Activated CD4-positive, alpha-beta T cell treated with anti-CD3 and anti-CD28 coated beads, Interleukin-2, amount 10 ng/mL, durations not matched to agents 24 days and 14 days (primary cell): ENCODE measurements around the gene OS9. TPM values are rescaled to one million over a fixed set of nuclear protein-coding genes. Genes with fewer than 3 reads are reported as not detected.
"Not testable (repeated sequence)": the region's sequence is repeated elsewhere in the genome, so short reads cannot be mapped to it uniquely, and the experiment has no call there.

Experiments used
- DNase-seq: peaks from one replicate; pipeline ENCODE4 v3.0.0; 2022
- H3K27ac Mint-ChIP-seq: one replicate; pipeline ENCODE4 v1.8.0; 2022; ENCODE audit warnings: mild to moderate bottlenecking, mixed read lengths
- H3K27me3 Mint-ChIP-seq: one replicate; pipeline ENCODE4 v1.8.0; 2022; ENCODE audit warnings: mixed read lengths
- H3K36me3 Mint-ChIP-seq: one replicate; pipeline ENCODE4 v1.8.0; 2022; ENCODE audit warnings: low read depth, mild to moderate bottlenecking, mixed read lengths
- H3K4me1 Mint-ChIP-seq: one replicate; pipeline ENCODE4 v1.8.0; 2021; ENCODE audit warnings: mixed read lengths
- H3K4me3 Mint-ChIP-seq: one replicate; pipeline ENCODE4 v1.8.0; 2022; ENCODE audit warnings: mild to moderate bottlenecking, moderate library complexity, mixed read lengths
- H3K9me3 Mint-ChIP-seq: one replicate; pipeline ENCODE4 v1.8.0; 2021; ENCODE audit warnings: mixed read lengths
- intact Hi-C: fragments of 100-400 bp; cut with micrococcal nuclease; formaldehyde crosslinking; loops from one replicate; pipeline ENCODE4 v1.15.1; 2023
- total RNA-seq: library from RNA; stranded (reverse); gene quantifications from 2 replicates; pipeline ENCODE4 v1.2.3, GENCODE V29; 2022

The OS9 gene
- total RNA-seq, 1 donor from 2014 or later, result 84.3 TPM

DNA sequence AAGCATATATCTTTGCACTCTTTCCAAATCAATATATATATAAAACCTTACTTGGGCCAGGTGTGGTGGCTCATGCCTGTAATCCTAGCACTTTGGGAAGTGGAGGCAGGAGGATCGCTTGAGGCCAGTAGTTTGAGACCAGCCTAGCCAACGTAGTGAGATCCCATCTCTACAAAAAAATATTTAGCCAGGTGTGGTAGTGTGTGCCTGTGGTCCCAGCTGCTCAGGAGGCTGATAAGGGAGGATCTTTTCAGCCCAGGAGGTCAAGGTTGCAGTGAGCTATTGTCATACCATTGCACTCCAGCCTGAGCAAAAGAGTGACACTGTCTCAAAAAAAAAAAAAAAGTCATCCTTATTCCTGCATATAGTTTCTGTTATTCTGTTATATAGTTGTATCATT, 14.4 kb downstream of the OS9 start:
- no peaks in the 10 kb centered on the region for H3K9me3 Mint-ChIP-seq
- H3K4me3 Mint-ChIP-seq, result no peak overlapping the region
- H3K27ac Mint-ChIP-seq, result no peak overlapping the region
- no peak for DNase-seq
- H3K4me1 Mint-ChIP-seq, result peaks cover 3% of the 10 kb centered on the region
- H3K36me3 Mint-ChIP-seq, result peaks cover 47% of the 10 kb centered on the region
- no peaks in the 10 kb centered on the region for H3K27me3 Mint-ChIP-seq
- intact Hi-C loops, result no loop called here

DNA sequence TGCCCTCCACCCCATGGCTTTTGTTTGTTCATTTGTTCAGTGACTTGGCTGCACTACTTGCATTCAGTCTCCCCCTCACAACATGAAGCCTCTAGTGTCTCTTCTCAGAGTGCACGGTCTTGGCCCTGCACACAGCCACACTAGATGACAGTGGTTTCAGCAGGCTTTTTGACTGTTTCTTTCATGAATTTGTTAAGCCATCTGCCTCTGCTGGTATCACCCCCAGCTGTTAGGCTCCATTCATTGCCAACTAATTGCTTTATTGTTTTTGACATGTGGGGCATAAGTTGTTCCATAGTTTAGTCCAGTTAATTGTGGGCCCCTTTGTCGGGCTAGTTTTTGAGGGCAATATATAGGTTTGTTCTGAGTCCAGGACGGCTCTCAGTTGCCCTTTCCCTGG, 18.8 kb downstream of the OS9 start:
- H3K4me1 Mint-ChIP-seq, result peaks cover 3% of the 10 kb centered on the region
- no peak for DNase-seq
- no peaks in the 10 kb centered on the region for H3K9me3 Mint-ChIP-seq

DNA sequence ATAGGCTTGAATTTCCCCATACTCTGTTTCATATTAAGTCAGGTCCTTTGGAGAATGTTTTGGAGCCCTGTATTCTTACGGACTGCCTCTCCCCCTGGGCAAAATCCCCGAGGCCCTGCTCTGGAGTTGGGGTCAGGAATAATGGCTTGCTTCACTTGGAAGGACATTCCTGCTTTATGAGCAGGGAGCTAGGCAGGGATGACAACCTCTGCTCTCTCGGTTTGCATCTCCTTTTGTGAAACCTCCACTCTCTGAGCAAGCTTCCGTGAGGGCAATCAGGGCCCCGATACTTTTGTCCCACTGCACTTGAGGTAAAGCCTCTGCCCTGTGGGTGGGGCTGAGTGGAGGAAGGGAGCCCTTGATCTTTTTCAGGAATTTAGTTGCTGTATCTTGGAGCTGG, 19.3 kb downstream of the OS9 start:
- no peak overlapping the region for H3K27ac Mint-ChIP-seq
- no peaks in the 10 kb centered on the region for H3K9me3 Mint-ChIP-seq
- no peak overlapping the region for H3K4me3 Mint-ChIP-seq
- intact Hi-C loops, result no loop called here
- DNase-seq, result no peak
- peaks cover 31% of the 10 kb centered on the region for H3K36me3 Mint-ChIP-seq
- peaks cover 3% of the 10 kb centered on the region for H3K4me1 Mint-ChIP-seq
- no peaks in the 10 kb centered on the region for H3K27me3 Mint-ChIP-seq

More for the DNA sequence above, 18.8 kb downstream of the OS9 start:
- Mint-ChIP-seq H3K27ac (no peak overlapping the region), H3K27me3 (no peaks in the 10 kb centered on the region), H3K4me3 (no peak overlapping the region), H3K36me3 (peaks cover 27% of the 10 kb centered on the region)
- intact Hi-C loops, result no loop called here

DNA sequence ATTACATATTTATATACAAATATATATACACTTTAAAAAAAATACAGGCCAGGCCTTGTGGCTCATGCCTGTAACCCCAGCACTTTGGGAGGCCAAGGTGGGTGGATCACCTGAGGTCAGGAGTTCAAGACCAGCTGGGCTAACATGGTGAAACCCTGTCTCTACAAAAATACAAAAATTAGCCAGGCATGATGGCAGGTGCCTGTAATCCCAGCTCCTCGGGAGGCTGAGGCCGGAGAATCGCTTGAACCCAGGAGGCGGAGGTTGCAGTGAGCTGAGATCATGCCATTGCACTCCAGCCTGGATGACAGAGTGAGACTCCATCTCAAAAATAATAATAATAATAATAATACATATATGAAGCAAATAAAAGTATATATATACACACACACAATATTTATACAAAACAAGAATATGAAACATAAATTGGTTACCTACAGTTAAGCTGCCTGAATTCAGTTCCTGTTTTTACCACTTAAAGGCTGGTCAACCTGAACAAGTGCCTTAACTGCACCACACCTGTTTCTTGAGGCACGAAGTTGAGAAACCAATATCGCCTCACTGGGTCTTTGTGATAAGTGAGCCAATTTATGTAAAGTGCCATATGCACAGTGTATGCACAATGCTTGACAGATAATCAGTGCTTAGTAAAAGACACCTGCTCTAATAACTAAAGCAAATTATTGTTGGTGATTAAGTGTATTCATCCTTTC, 21.3 kb downstream of the OS9 start:
- peaks cover 47% of the 10 kb centered on the region for H3K36me3 Mint-ChIP-seq
- H3K27ac Mint-ChIP-seq, intact Hi-C loops, H3K27me3 Mint-ChIP-seq, DNase-seq, H3K4me1 Mint-ChIP-seq, H3K4me3 Mint-ChIP-seq, H3K9me3 Mint-ChIP-seq: not testable (repeated sequence)

DNA sequence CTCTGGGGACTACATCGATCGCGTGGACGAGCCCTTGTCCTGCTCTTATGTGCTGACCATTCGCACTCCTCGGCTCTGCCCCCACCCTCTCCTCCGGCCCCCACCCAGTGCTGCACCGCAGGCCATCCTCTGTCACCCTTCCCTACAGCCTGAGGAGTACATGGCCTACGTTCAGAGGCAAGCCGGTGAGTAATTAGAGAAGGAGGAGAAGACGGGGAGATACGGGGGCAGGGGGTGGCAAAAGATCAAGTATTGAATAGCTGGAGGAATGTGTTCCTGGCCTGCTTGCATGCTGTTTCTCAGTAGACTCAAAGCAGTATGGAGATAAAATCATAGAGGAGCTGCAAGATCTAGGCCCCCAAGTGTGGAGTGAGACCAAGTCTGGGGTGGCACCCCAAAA, 21.9 kb downstream of the OS9 start:
- no peaks in the 10 kb centered on the region for H3K4me1 Mint-ChIP-seq
- no peaks in the 10 kb centered on the region for H3K9me3 Mint-ChIP-seq
- no peak overlapping the region for H3K27ac Mint-ChIP-seq
- intact Hi-C loops, result no loop called here
- no peak overlapping the region for H3K4me3 Mint-ChIP-seq
- H3K36me3 Mint-ChIP-seq, result peaks cover 47% of the 10 kb centered on the region
- no peak for DNase-seq
- H3K27me3 Mint-ChIP-seq, result no peaks in the 10 kb centered on the region

DNA sequence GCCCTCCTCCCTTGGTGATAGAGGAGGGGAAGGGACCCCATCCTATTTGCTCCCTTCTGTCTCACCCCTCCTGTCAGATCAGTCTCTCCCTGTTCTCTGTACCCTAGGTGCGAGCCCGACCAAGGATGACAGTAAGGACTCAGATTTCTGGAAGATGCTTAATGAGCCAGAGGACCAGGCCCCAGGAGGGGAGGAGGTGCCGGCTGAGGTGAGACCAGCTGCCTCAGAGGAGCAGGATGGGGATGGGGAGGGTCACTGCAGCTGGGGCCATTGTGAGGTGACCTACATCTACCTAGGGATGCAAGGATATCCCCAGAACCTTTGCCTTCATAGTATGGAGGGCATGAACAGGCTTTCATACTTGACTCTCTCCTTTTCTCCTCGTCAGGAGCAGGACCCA, 22.4 kb downstream of the OS9 start:
- Mint-ChIP-seq H3K9me3 (no peaks in the 10 kb centered on the region), H3K27ac (no peak overlapping the region), H3K27me3 (no peaks in the 10 kb centered on the region), H3K4me3 (no peak overlapping the region), H3K4me1 (no peaks in the 10 kb centered on the region), H3K36me3 (peaks cover 50% of the 10 kb centered on the region)
- no peak for DNase-seq
- intact Hi-C loops, result no loop called here

DNA sequence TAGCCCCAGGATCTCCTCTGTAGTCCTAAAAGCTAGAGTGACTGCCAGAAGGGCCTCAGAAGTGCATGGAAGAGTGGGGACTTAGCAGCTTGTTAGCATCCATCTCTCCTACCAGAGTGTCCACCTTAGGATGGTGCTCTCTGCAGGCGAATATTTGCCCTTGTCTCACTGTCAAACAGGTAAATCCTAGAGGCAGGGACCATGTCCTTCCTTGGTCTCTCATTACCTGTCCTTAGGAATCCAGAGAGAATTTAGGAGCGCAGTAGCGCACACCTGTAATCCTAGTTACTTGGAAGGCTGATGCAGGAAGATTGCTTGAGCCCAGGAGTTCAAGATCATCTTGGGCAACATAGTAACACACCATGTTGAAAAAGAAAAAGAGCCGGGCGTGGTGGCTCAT, 23.2 kb downstream of the OS9 start:
- Mint-ChIP-seq H3K27ac (no peak overlapping the region), H3K27me3 (no peaks in the 10 kb centered on the region), H3K9me3 (no peaks in the 10 kb centered on the region), H3K36me3 (peaks cover 47% of the 10 kb centered on the region), H3K4me1 (no peaks in the 10 kb centered on the region), H3K4me3 (no peak overlapping the region)
- intact Hi-C loops, result no loop called here
- DNase-seq, result no peak

DNA sequence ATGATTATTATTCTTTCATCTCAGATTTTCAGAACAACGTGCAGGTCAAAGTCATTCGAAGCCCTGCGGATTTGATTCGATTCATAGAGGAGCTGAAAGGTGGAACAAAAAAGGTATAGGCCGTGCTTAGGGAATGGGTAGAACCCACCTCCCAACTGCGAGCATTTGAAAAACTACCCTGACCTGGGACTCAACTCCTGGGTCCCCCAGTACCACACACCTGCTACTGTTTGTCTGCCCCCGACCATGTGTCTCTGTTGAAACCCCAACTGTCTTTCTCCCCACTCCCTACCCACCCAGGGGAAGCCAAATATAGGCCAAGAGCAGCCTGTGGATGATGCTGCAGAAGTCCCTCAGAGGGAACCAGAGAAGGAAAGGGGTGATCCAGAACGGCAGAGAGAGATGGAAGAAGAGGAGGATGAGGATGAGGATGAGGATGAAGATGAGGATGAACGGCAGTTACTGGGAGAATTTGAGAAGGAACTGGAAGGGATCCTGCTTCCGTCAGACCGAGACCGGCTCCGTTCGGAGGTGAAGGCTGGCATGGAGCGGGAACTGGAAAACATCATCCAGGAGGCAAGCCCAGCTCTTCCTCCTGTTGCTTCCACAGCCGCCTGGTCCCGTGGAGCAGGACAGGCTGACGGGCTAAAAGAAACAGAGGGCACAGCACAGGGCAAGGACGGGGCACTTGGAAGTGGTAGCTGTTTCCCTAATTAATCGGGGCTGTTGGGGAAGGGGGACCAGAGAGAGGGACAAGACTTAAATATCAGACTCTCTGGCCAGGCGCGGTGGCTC, 24.1 kb downstream of the OS9 start:
- Mint-ChIP-seq H3K9me3 (no peaks in the 10 kb centered on the region), H3K4me1 (no peaks in the 10 kb centered on the region), H3K27me3 (no peaks in the 10 kb centered on the region), H3K4me3 (no peak overlapping the region), H3K36me3 (peaks cover 45% of the 10 kb centered on the region), H3K27ac (no peak overlapping the region)
- DNase-seq, result no peak
- intact Hi-C loops, result no loop called here

DNA sequence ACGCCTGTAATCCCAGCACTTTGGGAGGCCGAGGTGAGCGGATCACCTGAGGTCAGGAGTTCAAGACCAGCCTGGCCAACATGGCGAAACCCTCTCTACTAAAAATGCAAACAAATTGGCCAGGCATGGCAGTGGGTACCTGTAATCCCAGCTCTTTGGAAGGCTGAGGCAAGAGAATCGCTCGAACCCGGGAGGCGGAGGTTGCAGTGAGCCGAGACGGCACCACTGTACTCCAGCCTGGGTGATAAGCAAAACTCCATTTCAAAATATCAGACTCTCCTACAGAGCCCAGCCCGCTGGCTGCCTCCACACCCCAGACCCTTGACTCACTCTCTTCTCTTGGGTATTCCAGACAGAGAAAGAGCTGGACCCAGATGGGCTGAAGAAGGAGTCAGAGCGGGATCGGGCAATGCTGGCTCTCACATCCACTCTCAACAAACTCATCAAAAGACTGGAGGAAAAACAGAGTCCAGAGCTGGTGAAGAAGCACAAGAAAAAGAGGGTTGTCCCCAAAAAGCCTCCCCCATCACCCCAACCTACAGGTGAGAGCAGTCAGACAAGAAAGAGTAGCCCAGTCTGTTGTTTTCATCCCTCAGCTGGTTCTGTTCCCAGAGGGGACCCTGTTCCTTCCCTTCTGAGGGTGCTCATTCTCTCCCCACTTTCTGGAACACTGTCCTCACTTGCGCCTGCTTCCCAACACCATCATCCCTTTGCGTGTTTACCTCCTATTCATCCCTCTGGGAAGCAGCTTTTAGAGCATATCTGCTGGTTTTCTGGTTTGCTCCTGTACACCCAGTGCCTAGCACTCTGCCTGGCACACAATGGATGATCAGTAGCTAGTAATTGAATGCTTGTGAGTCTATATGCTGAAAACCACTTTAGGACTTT, 25.0 kb downstream of the OS9 start:
- Mint-ChIP-seq H3K4me1 (no peaks in the 10 kb centered on the region), H3K9me3 (no peaks in the 10 kb centered on the region), H3K36me3 (peaks cover 43% of the 10 kb centered on the region), H3K4me3 (no peak overlapping the region), H3K27me3 (no peaks in the 10 kb centered on the region), H3K27ac (no peak overlapping the region)
- no peak for DNase-seq
- intact Hi-C loops, result no loop called here

DNA sequence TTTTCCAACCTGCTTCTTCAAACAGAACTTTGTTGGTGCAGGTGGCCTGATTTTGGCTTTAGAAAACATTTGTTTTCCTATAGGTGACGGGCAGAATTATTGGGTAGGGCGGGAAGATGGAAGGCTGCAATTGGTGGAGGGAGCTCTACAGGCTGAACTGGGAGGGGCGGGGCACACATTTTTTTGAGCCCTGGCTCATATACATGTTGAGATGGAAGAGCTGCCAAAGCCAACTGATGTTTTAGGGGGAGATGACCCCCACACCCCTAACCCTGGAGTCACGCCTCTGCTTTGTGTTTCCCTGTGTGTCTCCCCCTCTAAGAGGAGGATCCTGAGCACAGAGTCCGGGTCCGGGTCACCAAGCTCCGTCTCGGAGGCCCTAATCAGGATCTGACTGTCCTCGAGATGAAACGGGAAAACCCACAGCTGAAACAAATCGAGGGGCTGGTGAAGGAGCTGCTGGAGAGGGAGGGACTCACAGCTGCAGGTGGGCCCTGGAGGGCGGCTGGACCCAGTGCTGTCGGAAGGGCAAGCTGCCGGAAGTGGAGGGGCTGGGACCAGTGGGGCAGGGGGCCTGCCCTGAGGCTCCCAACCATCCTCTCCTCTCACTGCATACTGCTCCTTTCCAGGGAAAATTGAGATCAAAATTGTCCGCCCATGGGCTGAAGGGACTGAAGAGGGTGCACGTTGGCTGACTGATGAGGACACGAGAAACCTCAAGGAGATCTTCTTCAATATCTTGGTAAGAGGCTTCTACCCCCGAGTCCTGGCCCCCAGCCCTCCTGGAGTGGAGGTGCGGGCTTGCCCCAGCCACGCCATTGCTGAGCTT, 26.1 kb downstream of the OS9 start:
- intact Hi-C loops, result no loop called here

DNA sequence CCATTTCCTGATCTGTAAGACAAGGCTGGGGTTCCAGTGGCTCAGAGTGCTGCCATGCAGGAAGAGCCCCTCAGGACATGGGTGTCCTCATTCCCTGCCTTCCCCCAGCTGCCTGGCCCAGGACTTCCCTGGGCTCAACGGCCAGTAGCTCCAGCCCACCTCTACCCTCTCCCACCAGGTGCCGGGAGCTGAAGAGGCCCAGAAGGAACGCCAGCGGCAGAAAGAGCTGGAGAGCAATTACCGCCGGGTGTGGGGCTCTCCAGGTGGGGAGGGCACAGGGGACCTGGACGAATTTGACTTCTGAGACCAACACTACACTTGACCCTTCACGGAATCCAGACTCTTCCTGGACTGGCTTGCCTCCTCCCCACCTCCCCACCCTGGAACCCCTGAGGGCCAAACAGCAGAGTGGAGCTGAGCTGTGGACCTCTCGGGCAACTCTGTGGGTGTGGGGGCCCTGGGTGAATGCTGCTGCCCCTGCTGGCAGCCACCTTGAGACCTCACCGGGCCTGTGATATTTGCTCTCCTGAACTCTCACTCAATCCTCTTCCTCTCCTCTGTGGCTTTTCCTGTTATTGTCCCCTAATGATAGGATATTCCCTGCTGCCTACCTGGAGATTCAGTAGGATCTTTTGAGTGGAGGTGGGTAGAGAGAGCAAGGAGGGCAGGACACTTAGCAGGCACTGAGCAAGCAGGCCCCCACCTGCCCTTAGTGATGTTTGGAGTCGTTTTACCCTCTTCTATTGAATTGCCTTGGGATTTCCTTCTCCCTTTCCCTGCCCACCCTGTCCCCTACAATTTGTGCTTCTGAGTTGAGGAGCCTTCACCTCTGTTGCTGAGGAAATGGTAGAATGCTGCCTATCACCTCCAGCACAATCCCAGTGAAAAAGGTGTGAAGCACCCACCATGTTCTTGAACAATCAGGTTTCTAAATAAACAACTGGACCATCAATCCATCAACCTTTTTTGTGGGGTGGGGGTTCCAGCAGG, 27.0 kb downstream of the OS9 start:
- Mint-ChIP-seq H3K4me3 (no peak overlapping the region), H3K36me3 (peaks cover 43% of the 10 kb centered on the region), H3K4me1 (no peaks in the 10 kb centered on the region), H3K27ac (no peak overlapping the region), H3K9me3 (no peaks in the 10 kb centered on the region), H3K27me3 (no peaks in the 10 kb centered on the region)
- intact Hi-C loops, result no loop called here
- DNase-seq, result no peak

More for the DNA sequence above, 26.1 kb downstream of the OS9 start:
- Mint-ChIP-seq H3K4me1 (no peaks in the 10 kb centered on the region), H3K9me3 (no peaks in the 10 kb centered on the region), H3K27ac (no peak overlapping the region), H3K4me3 (no peak overlapping the region), H3K27me3 (no peaks in the 10 kb centered on the region), H3K36me3 (peaks cover 46% of the 10 kb centered on the region)
- DNase-seq, result no peak

DNA sequence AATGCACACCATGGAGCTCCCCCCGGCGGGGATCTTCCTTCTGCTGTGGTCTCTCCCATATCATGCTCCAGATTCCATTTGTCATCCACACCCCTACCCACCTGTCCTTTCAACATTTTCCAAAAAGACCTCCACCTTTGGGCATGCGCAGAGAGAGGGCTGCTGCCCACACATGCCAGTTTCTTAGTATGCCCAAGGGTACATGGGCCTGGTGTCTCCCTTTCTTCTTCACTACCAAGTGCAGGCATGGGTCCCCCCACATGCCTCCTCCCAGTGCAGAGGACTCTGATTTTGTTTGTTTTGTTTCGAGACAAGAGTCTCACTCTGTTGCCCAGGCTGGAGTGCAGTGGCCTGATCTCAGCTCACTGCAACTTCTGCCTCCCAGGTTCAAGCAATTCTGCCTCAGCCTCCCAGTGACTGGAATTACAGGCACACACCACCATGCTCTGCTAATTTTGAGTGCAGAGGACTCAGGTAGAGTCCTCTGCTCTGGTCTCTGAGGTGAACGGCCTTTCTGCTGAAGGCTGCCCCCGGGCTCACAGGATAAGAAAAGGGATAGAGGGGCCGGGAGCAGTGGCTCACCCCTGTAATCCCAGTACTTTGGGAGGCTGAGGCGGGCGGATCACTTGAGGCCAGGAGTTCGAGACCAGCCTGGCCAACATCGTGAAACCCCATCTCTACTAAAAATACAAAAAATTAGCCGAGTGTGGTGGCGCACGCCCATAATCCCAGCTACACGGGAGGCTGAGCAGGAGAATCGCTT, 28.1 kb downstream of the OS9 start:
- DNase-seq, H3K27me3 Mint-ChIP-seq, intact Hi-C loops, H3K4me3 Mint-ChIP-seq, H3K4me1 Mint-ChIP-seq, H3K9me3 Mint-ChIP-seq: not testable (repeated sequence)
- Mint-ChIP-seq H3K36me3 (peaks cover 43% of the 10 kb centered on the region), H3K27ac (peak overlapping the region; percentile 10)
